NCI-H2196 treated with DMSO at 0.1 percent for 48 hours (cell line): Measurements from ENCODE around the gene PRKN.
"Not testable (repeated sequence)": the region's sequence is repeated elsewhere in the genome, so short reads cannot be mapped to it uniquely, and the experiment has no call there.

Experiments used
- DNase-seq: peaks from one replicate; lab custom pipeline; 2025; ENCODE audit not compliant: unreplicated experiment; lab: John Stamatoyannopoulos, UW

The PRKN gene

GRCh38 chr6:161833099-161833860, 894.3 kb downstream of the PRKN start:
- DNase-seq = no peak

- DNase-seq = no peak
Observed at GRCh38 chr6:161832622-161833021, 894.9 kb downstream of the PRKN start.

- DNase-seq = no peak
Observed at GRCh38 chr6:161830866-161831616, 896.5 kb downstream of the PRKN start.

- DNase-seq = no peak
Observed at GRCh38 chr6:161829291-161829729, 898.3 kb downstream of the PRKN start.

GRCh38 chr6:161828355-161828754, 899.2 kb downstream of the PRKN start:
- no peak for DNase-seq

GRCh38 chr6:161826512-161826911, 901.1 kb downstream of the PRKN start:
- DNase-seq = no peak

GRCh38 chr6:161822204-161822603, 905.4 kb downstream of the PRKN start:
- not testable (repeated sequence) for DNase-seq

GRCh38 chr6:161817881-161818280, 909.7 kb downstream of the PRKN start:
- no peak for DNase-seq

GRCh38 chr6:161815965-161816364, 911.6 kb downstream of the PRKN start:
- DNase-seq = no peak

GRCh38 chr6:161813156-161813555, 914.4 kb downstream of the PRKN start:
- no peak for DNase-seq

GRCh38 chr6:161809971-161810370, 917.6 kb downstream of the PRKN start:
- no peak for DNase-seq

- DNase-seq = no peak
Observed at GRCh38 chr6:161804838-161805237, 922.7 kb downstream of the PRKN start.

- DNase-seq = no peak
Observed at GRCh38 chr6:161803131-161803530, 924.4 kb downstream of the PRKN start.

GRCh38 chr6:161802231-161802630, 925.3 kb downstream of the PRKN start:
- no peak for DNase-seq

GRCh38 chr6:161798844-161799394, 928.6 kb downstream of the PRKN start:
- no peak for DNase-seq

GRCh38 chr6:161796681-161797080, 930.9 kb downstream of the PRKN start:
- DNase-seq = no peak

GRCh38 chr6:161792851-161793493, 934.6 kb downstream of the PRKN start:
- DNase-seq = no peak

GRCh38 chr6:161788531-161788930, 939.0 kb downstream of the PRKN start:
- no peak for DNase-seq

- DNase-seq = no peak
Observed at GRCh38 chr6:161772176-161772575, 955.4 kb downstream of the PRKN start.

GRCh38 chr6:161761966-161762365, 965.6 kb downstream of the PRKN start:
- DNase-seq = no peak

- DNase-seq = no peak
Observed at GRCh38 chr6:161755080-161755479, 972.5 kb downstream of the PRKN start.

- DNase-seq = no peak
Observed at GRCh38 chr6:161750686-161751085, 976.9 kb downstream of the PRKN start.
